PC-3 (cell line): Measurements from ENCODE around the gene ANGPTL4. TPM values are rescaled to one million over a fixed set of nuclear protein-coding genes. Genes with fewer than 3 reads are reported as not detected.
A peak's percentile ranks its signal among the peaks of the same experiment; 100 is the strongest.

ENCODE experiments used
- ATAC-seq: fragments of 200-7000 bp; cut with Tn5 transposase; 2 replicates; pipeline ENCODE4 v1.9.1; 2020; ENCODE audit warnings: mild to moderate bottlenecking, moderate library complexity
- BruUV-seq: library from RNA; stranded (reverse); fragments of 400-500 nt; replicated peaks from 2 replicates; lab custom pipeline; 2021; lab: Mats Ljungman, UMichigan
- CTCF ChIA-PET: fragments of 300-600 bp; sonication (Branson Sonifier 250); formaldehyde crosslinking; loops from one replicate; lab custom pipeline; 2022; ENCODE audit warnings: antibody characterized with exemption; lab: Charles Lee
- POLR2A ChIA-PET: fragments of 300-600 bp; sonication (Branson Sonifier 250); formaldehyde crosslinking; loops from one replicate; lab custom pipeline; 2022; ENCODE audit warnings: antibody characterized with exemption; ENCODE audit not compliant: unreplicated experiment; lab: Charles Lee
- DNase-seq: peaks from one replicate; pipeline ENCODE4 v3.0.0-alpha.2; 2015
- H2AFZ ChIP-seq: fragments of 300-600 bp; sonication (generic); 2 replicates; pipeline ENCODE4 v1.6.0; 2016; ENCODE audit warnings: antibody characterized with exemption, low read length
- H3F3A ChIP-seq: fragments of 300-600 bp; sonication (generic); one replicate; pipeline ENCODE4 v1.6.0; 2017; ENCODE audit warnings: antibody characterized with exemption, low read length, control low read depth, mild to moderate bottlenecking; ENCODE audit not compliant: unreplicated experiment
- H3K27ac ChIP-seq: fragments of 300-600 bp; sonication (generic); 2 replicates; pipeline ENCODE4 v1.5.1; 2016; ENCODE audit warnings: mild to moderate bottlenecking, low read length
- H3K27me3 ChIP-seq: fragments of 300-600 bp; sonication (generic); 2 replicates; pipeline ENCODE4 v1.6.1; 2016; ENCODE audit warnings: low read length, mixed read lengths
- H3K36me3 ChIP-seq: fragments of 300-600 bp; sonication (generic); 2 replicates; pipeline ENCODE4 v1.6.1; 2016; ENCODE audit warnings: low read depth, mixed run types, low read length, mixed read lengths
- H3K4me1 ChIP-seq: fragments of 300-600 bp; sonication (generic); 2 replicates; pipeline ENCODE4 v1.5.1; 2016; ENCODE audit warnings: low read length; ENCODE audit not compliant: insufficient read depth
- H3K4me2 ChIP-seq: fragments of 300-600 bp; sonication (generic); 2 replicates; pipeline ENCODE4 v1.6.0; 2016; ENCODE audit warnings: low read length
- H3K4me3 ChIP-seq: fragments of 300-600 bp; sonication (generic); 2 replicates; pipeline ENCODE4 v1.5.1; 2016; ENCODE audit warnings: mild to moderate bottlenecking, low read length, mixed read lengths
- H3K79me2 ChIP-seq: fragments of 300-600 bp; sonication (generic); 2 replicates; pipeline ENCODE4 v1.6.1; 2017; ENCODE audit warnings: low read length, mixed read lengths
- H3K9ac ChIP-seq: fragments of 300-600 bp; sonication (generic); 2 replicates; pipeline ENCODE4 v1.6.0; 2016; ENCODE audit warnings: mild to moderate bottlenecking, low read length
- H3K9me2 ChIP-seq: fragments of 300-600 bp; sonication (generic); replicated peaks from 2 replicates; pipeline ENCODE4 v1.6.1; 2016; ENCODE audit warnings: mixed run types, low read length, mixed read lengths
- H3K9me3 ChIP-seq: fragments of 300-600 bp; sonication (generic); 2 replicates; pipeline ENCODE4 v1.6.1; 2016; ENCODE audit warnings: low read length, mixed read lengths
- H4K20me1 ChIP-seq: fragments of 300-600 bp; sonication (generic); 2 replicates; pipeline ENCODE4 v1.6.1; 2016; ENCODE audit warnings: low read length, mixed read lengths
- EZH2 ChIP-seq: fragments of 300-600 bp; sonication (generic); IDR thresholded peaks from one replicate; pipeline ENCODE4 v1.6.1; 2017; ENCODE audit warnings: antibody characterized with exemption, mild to moderate bottlenecking, low read length; ENCODE audit not compliant: unreplicated experiment
- EZH2phosphoT487 ChIP-seq: fragments of 300-600 bp; sonication (generic); IDR thresholded peaks from 2 replicates; pipeline ENCODE4 v1.6.1; 2018; ENCODE audit warnings: mild to moderate bottlenecking, antibody characterized with exemption, low read length, borderline replicate concordance
- intact Hi-C: fragments of 100-400 bp; cut with micrococcal nuclease; formaldehyde crosslinking; loops from 2 replicates; pipeline ENCODE4 v1.9.0; 2023
- total RNA-seq: library from RNA; depleted of rRNA; stranded (reverse); fragments of >200 nt; gene quantifications from 2 replicates; pipeline ENCODE4 v1.2.3, GENCODE V29; 2014
- TF ChIP-seq, protein P1 (sequence below): fragments of 300-600 bp; sonication (generic); conservative IDR thresholded peaks from 2 replicates; pipeline ENCODE4 v1.5.1; 2017; ENCODE audit warnings: antibody characterized with exemption, low read depth, mild to moderate bottlenecking, low read length

The ANGPTL4 gene
- total RNA-seq, 1 experiment from 2014 or later: 6.7 TPM

DNA sequence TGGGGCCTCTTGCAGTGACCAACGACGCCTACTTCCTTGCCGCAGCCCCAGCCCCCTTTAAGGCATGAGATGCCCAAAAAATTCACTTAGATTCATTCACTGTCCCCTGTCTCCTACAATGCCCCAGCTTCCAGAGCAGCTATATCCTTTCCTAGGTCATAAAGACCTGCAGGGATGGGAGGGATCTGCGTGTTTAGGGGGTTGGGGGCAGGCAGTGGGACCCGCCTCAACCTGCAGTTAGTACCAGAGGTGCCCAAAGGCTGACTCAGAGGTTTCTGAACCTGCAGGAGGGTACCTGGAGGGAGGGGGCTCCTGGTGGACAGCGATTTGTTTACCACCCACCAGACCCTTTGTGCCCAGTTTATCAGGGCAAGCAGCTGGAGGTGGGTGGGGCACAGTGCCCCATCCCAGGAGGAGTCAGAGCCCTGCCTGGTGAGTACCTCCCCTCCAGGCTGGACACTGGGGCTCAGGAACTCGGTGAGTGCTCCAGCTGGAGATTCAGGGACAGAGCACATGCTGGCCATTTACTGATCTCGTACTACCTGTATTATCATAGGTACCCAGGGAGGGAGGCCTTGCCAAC, 32.6 kb upstream of the ANGPTL4 start:
- DNase-seq (no peak), ATAC-seq (no peak)
- Histone ChIP-seq H3K4me1 (peaks cover 11% of the 10 kb centered on the region; the same call in 1 of the 2 replicates), H3K4me2 (no peak overlapping the region), H3K9me2 (no peaks in the 10 kb centered on the region), H3K9ac (no peak overlapping the region), H2AFZ (no peak overlapping the region), H3K27ac (no peak overlapping the region), H3K27me3 (peaks cover 22% of the 10 kb centered on the region), H3K9me3 (no peaks in the 10 kb centered on the region), H4K20me1 (no peaks in the 10 kb centered on the region), H3K36me3 (no peaks in the 10 kb centered on the region), H3K4me3 (no peak overlapping the region), H3K79me2 (no peaks in the 10 kb centered on the region), H3F3A (no peaks in the 10 kb centered on the region)
- intact Hi-C loops: no loop called here
- ChIA-PET POLR2A (no interaction called here), CTCF (no interaction called here)
- TF ChIP-seq EZH2 (no peak), EZH2phosphoT487 (no peak)
- TF ChIP-seq, protein P1, sequence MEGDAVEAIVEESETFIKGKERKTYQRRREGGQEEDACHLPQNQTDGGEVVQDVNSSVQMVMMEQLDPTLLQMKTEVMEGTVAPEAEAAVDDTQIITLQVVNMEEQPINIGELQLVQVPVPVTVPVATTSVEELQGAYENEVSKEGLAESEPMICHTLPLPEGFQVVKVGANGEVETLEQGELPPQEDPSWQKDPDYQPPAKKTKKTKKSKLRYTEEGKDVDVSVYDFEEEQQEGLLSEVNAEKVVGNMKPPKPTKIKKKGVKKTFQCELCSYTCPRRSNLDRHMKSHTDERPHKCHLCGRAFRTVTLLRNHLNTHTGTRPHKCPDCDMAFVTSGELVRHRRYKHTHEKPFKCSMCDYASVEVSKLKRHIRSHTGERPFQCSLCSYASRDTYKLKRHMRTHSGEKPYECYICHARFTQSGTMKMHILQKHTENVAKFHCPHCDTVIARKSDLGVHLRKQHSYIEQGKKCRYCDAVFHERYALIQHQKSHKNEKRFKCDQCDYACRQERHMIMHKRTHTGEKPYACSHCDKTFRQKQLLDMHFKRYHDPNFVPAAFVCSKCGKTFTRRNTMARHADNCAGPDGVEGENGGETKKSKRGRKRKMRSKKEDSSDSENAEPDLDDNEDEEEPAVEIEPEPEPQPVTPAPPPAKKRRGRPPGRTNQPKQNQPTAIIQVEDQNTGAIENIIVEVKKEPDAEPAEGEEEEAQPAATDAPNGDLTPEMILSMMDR: no peak
- no TSS peak for BruUV-seq

DNA sequence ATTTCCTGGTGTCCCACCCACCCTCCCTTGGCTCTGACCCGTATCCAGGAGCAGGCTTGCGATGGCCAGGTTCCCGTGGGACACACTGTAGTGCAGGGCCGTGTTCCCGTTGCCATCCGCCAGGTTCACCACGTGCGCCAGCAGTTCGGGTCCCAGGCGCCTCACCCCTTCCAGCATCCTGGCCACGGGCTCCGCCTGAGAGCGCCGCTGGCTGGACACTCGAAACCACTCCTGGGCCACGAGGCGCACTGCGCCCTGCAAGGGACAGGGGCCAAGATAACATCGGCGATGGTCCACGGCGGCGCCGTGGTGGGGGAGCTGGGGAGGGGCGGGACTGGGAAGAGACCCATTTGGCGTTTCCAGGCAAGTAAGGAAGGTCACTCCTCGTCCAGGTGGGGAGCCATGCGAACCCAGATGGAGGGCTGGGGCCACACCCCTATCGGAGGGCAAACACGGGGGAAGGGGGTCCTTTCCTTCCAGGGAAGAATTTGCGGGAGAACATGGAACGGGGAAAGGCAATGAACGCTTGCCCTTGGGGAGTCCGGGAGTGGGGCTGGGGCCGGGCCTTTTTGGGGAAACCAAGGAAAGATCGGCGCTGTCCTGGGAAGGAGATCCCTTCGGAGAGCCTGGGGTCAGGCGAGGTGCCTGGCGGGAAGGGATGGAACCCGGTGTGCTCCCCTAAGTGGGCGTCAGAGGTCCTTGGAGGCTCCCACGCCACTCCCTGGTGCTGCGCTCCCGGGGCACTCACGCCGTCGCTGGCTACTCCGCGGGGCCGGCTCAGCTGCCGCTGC, 30.8 kb upstream of the ANGPTL4 start:
- TF ChIP-seq EZH2phosphoT487 (no peak), EZH2 (no peak)
- TF ChIP-seq, protein P1: no peak
- no peak overlapping the region for H3K9ac ChIP-seq
- peak overlapping the region; percentile 92 for H3K4me2 ChIP-seq
- H3K4me1 ChIP-seq: peaks cover 11% of the 10 kb centered on the region; the same call in 1 of the 2 replicates
- H2AFZ ChIP-seq: no peak overlapping the region
- H3K79me2 ChIP-seq: no peaks in the 10 kb centered on the region
- no TSS peak for BruUV-seq
- intact Hi-C loops: no loop called here
- no peaks in the 10 kb centered on the region for H3F3A ChIP-seq
- no peaks in the 10 kb centered on the region for H3K36me3 ChIP-seq
- no peaks in the 10 kb centered on the region for H3K9me3 ChIP-seq
- ATAC-seq (no peak), DNase-seq (no peak)
- H3K27ac ChIP-seq: no peak overlapping the region
- H3K27me3 ChIP-seq: peaks cover 22% of the 10 kb centered on the region
- POLR2A ChIA-PET: no interaction called here
- H3K4me3 ChIP-seq: peak overlapping the region; percentile 66; the same call in 1 of the 2 replicates
- no peaks in the 10 kb centered on the region for H4K20me1 ChIP-seq
- H3K9me2 ChIP-seq: no peaks in the 10 kb centered on the region
- CTCF ChIA-PET: no interaction called here
